ENCODE results near the gene RXRA.
"Not testable (repeated sequence)": the region's sequence is repeated elsewhere in the genome, so short reads cannot be mapped to it uniquely, and the experiment has no call there.

The RXRA gene

GRCh38 chr9:134294153-134295071 is 31.8 kb upstream of the RXRA start:
- DNase-seq, result no peak

GRCh38 chr9:134295101-134295745 is 31.0 kb upstream of the RXRA start:
- no peak for DNase-seq

GRCh38 chr9:134295746-134296250 is 30.5 kb upstream of the RXRA start:
- no peak for DNase-seq

- no peak for DNase-seq
Observed at GRCh38 chr9:134296301-134297082, 29.8 kb upstream of the RXRA start.

- DNase-seq, result no peak
Observed at GRCh38 chr9:134297083-134297410, 29.2 kb upstream of the RXRA start.

GRCh38 chr9:134297576-134297975 is 28.7 kb upstream of the RXRA start:
- DNase-seq, result no peak

- no peak for DNase-seq
Observed at GRCh38 chr9:134298000-134298399, 28.3 kb upstream of the RXRA start.

- DNase-seq, result no peak
Observed at GRCh38 chr9:134299068-134299467, 27.2 kb upstream of the RXRA start.

- DNase-seq, result no peak
Observed at GRCh38 chr9:134299883-134300282, 26.4 kb upstream of the RXRA start.

- no peak for DNase-seq
Observed at GRCh38 chr9:134301387-134302129, 24.7 kb upstream of the RXRA start.

- DNase-seq, result no peak
Observed at GRCh38 chr9:134302130-134302817, 24.0 kb upstream of the RXRA start.

- DNase-seq, result no peak
Observed at GRCh38 chr9:134303601-134304000, 22.7 kb upstream of the RXRA start.

GRCh38 chr9:134304261-134304660 is 22.0 kb upstream of the RXRA start:
- DNase-seq, result no peak

- DNase-seq, result no peak
Observed at GRCh38 chr9:134304690-134305089, 21.6 kb upstream of the RXRA start.

- DNase-seq, result no peak
Observed at GRCh38 chr9:134305533-134305932, 20.7 kb upstream of the RXRA start.

- DNase-seq, result not testable (repeated sequence)
Observed at GRCh38 chr9:134306042-134306441, 20.2 kb upstream of the RXRA start.

- no peak for DNase-seq
Observed at GRCh38 chr9:134306636-134307600, 19.3 kb upstream of the RXRA start.

GRCh38 chr9:134307674-134308638 is 18.3 kb upstream of the RXRA start:
- DNase-seq, result no peak

GRCh38 chr9:134308639-134309220 is 17.5 kb upstream of the RXRA start:
- not testable (repeated sequence) for DNase-seq

Measured in activated CD4-positive, alpha-beta T cell treated with anti-CD3 and anti-CD28 coated beads for 1 hour (primary cell).